Daoy (cell line): ENCODE measurements around the gene ERP44. TPM values are rescaled to one million over a fixed set of nuclear protein-coding genes. Genes with fewer than 3 reads are reported as not detected.
"Not testable (repeated sequence)": the region's sequence is repeated elsewhere in the genome, so short reads cannot be mapped to it uniquely, and the experiment has no call there.

Experiments
- DNase-seq: peaks from one replicate; pipeline ENCODE4 v3.0.0-alpha.2; 2015; ENCODE audit warnings: low read depth
- total RNA-seq: library from RNA; depleted of rRNA; stranded (reverse); fragments of >200 nt; shearing (Covaris generic); gene quantifications from 2 replicates; pipeline ENCODE4 v1.2.3, GENCODE V29; 2014; rRNA removed

Gene ERP44
- 17.1 and 18.8 TPM in 2 replicates for total RNA-seq

DNA sequence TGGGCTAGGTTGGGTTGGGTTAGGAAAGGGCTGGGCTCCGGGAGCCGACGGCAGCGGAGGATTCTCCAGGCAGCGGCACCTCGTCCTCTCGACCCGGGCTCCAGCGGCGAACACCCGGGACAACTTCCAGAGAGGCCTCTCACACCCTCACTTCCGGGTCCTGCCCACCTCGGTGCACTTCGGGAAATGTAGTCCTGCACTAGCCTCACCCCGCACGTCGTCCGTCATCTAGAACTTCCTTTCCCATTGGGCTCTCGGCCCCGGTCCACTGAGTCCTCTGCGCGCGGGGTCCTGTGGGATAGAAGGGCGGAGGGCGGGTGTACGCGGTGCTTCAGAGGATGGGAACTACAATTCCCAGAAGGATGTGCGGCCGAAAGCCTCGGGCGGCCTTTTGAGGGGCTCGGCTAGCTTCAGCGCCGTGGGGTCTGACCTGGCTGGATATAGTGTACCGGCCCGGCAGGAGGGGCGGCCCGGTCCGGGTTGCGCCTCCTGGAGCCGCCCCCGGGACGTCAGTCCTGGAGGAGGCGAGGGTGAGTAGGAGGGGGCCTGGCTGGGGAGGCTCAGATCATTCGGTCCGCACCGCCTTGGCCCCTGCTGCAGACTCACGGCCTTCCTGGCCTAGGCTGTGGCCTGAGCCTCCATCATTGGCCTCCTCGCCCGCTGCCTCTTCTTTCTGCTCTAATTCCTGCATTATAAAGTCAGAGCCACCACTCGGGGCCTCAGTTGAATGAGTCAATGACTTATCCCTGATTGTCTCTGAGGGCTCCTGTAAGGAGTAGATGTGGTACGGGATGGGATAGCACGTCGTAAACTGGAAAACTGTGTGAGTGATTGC lies at the start of gene ERP44, which contains the start of gene INVS:
Gene ERP44 (minus strand): TSS at position 114 of the 835 bp plus-strand sequence. CDS start 160 bp downstream, outside the sequence.
Gene INVS (plus strand): TSS at position 357 of the 835 bp plus-strand sequence. CDS start 5,279 bp downstream, outside the sequence.
- DNase-seq, result peak; percentile 100

DNA sequence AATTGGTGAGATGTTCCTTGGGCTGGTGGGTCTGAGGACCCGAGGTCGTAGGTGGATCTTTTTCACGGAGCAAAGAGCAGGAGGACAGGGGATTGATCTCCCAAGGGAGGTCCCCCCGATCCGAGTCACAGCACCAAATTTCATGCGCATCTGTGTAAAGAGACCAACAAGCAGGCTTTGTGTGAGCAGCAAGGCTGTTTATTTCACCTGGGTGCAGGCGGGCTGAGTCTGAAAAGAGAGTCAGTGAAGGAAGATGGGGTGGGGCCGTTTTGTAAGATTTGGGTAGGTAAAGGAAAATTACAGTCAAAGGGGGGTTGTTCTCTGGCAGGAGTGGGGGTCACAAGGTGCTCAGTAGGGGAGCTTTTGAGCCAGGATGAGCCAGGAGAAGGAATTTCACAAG lies 47.2 kb upstream of the ERP44 start:
- not testable (repeated sequence) for DNase-seq

DNA sequence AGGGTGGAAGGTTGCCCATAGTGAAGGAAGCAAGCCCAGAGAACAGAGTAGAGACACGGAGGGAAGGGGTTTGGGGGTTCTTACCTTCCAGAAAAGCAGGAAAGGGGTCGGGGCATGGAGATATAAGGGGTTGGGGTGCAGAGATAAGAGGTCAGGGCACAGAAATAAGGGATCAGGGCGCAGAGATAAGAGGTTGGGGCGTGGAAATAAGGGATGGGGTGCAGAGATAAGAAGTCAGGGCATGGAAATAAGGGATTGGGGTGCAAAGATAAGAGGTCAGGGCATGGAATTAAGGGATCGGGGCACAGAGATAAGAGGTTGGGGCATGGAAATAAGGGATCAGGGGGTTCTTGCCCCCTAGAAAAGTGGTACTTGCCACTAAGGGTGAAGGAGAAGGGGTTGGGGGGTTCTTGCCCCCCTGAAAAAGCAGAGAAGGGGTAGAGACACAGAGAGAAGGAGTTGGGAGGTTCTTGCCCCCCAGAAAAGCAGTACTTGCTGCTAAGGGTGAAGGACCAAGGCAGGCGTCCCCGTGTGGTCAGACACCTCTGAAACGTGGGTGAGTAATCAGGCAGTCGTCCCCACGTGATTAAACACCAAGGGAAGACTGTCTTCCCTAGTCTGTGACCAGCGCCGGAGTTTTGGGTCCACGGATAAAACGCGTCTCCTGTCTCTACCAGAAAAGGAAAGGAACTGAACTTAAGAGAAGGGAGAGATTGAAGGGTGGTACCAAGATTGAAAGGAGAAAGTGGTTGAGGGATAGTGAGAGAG lies 46.6 kb upstream of the ERP44 start:
- DNase-seq, result not testable (repeated sequence)

DNA sequence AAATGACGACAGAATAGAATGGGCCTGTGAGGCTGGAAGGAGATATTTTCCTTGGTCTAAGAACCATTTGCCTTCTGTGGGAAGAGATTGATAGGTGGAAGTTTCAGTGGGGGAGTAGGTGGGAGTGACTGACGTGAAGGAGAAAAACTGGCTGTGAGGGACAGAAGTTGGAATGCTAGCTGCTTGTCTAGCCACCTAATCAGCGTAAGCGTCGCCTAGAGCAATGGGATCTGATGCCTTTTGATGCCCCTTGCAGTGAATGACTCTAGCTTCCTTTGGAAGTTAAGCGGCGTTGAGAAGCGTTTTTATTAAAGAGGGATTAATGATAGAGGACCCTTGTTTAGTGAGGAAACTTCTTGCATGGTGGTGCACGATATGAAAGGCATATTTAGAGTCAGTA lies 43.1 kb upstream of the ERP44 start:
- not testable (repeated sequence) for DNase-seq

DNA sequence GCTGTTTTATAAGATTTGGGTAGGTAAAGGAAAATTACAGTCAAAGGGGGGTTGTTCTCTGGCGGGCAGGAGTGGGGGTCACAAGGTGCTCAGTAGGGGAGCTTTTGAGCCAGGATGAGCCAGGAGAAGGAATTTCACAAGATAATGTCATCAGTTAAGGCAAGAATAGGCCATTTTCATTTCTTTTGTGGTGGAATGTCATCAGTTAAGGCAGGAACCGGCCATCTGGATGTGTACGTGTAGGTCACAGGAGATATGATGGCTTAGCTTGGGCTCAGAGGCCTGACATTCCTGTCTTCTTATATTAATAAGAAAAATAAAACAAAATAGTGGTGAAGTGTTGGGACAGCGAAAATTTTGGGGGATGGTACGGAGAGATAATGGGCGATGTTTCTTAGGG lies 41.5 kb upstream of the ERP44 start:
- not testable (repeated sequence) for DNase-seq

DNA sequence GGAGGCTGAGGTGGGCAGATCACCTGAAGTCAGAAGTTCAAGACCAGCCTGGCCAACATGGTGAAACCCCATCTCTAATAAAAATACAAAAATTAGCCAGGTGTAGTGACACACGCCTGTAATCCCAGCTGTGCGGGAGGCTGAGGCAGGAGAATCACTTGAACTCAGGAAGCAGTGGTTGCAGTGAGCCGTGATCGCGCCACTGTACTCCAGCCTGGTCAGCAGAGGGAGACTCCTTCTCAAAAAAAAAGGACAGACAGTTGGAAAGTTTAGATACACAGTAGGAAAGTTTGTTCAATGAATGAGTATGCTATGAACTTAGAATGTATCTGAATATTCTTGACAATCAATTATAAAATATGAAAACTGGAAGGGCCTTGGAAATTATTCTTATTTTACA lies 38.0 kb upstream of the ERP44 start:
- peak; percentile 9 for DNase-seq

DNA sequence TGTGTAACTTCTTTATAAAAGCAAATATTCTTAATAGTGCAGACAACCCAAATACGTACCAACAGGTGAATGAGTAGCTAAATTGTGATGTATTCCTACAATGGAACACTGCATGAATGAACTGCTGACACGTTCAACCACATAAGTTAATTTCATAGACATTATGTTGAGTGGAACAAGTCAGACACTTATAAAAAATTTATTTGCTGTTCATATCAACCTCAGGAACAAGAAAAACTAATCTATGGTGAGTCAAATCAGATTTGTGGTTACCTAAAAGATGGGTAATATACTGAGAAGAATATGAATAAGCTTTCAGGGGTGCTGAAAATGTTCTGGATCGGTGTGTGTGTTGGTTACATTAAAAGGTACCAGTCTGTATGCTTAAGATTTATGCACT lies 35.9 kb upstream of the ERP44 start:
- no peak for DNase-seq

DNA sequence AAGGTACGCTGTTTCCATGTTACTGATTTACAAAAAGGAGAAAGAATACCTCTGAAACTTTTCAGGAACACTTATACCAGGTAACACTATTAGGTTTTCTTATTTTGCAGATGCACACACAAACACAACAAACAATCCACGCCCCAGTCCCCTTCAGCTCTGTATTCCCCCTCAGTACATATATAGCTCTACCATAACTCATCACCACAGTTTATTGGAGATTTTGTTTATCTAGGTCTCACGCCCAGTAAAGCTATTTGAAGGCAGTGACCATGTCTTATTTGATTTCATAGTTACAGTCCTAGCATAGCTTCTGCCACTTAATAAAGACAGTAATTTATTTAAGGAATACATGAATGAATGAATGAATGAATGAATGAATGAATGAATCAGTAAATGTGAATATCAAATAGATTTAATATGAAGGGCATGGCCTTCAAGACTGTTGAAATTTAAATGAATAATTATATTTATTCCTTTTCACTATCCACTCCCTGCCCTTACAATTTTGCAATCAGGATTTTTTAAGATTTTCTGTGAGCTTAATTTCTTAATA lies 33.2 kb upstream of the ERP44 start:
- no peak for DNase-seq

DNA sequence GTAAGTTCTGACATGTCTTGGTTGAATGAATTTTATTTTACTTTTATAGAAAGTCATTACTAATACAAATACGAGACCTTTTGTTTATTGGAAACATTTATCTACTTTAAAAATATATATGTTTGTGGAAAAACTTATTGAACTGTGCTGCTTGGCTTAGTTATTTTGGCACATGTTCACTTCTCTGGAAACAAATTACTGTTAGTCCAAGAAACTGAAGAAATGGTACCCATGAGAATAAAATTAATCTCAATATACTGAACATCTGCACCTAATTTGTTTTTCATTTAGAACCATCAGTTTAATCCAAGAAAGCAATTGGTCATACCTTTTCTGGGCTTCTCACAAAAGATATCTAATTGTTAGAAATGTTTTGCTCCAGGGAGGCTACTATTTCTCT lies 32.4 kb upstream of the ERP44 start:
- no peak for DNase-seq

DNA sequence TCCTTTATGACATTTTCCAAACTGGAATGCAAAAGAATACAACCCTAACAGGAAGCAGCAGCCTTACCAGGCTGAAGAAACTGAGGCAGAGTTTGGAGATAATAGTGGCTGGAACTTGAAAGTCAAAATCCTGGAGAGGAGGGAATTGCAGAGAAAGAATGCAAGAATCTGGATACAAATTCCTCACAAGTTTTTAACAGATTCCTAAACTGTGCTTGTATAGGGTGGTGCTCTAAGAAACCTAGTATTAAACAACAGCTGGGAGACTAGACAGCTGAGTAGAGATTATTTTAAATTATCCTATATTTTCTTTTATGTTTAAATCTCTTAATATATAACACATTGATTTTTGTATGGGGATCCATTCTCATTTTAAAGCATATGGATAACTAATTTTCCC lies 31.0 kb upstream of the ERP44 start:
- DNase-seq, result no peak

DNA sequence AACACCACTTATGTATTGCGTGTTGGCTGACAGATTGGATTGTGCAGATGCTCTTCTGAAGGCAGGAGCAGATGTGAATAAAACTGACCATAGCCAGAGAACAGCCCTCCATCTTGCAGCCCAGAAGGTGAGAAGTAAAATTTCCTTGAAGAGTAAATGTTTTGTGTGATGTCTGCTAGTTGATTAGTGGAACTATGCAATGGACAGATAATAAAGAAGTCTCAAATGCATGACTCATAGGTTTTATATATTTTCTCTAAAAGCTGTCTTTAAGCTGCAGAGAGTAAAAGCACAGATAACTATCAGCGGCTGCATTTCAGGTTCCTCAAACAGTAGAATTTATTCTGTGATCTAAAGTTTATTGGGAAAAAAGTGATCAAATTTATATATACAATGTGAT lies 27.6 kb upstream of the ERP44 start:
- DNase-seq, result no peak

DNA sequence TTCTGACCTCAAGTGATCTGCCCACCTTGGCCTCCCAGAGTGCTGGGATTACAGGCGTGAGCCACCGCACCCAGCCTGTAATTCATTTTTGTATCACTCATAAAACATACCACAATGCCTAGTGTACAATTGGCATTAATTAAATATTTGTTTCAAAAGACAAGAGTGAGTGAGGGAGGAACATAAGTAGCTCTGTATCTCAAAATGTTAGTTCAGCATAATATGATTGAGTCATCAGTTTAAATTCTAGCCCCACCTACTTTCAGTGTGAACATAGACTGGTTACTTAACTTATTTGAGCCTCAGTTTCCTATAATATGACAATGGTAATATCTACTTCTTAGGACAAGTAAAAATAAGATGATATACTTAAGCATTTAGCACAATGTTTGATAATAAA lies 27.1 kb upstream of the ERP44 start:
- DNase-seq, result no peak

DNA sequence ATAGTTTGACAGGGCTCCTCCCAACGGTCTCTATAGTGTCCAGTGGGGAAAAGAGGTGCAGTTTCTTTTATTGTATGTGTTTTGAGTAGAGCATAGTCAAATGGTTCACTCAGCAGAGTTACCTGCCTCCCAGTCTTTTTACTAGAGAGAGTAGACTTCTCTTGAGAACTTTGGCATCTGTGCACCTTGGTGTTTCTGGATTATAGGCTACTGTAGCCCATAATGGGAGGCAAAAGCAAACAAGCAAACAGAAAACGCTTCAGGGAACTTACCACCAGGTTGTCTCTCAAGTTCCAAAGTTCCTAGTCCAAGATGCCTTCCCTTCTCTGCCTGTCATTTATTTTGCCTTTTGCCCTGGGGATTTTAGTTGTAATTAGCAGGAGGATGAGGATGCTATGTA lies 26.4 kb upstream of the ERP44 start:
- DNase-seq, result no peak

DNA sequence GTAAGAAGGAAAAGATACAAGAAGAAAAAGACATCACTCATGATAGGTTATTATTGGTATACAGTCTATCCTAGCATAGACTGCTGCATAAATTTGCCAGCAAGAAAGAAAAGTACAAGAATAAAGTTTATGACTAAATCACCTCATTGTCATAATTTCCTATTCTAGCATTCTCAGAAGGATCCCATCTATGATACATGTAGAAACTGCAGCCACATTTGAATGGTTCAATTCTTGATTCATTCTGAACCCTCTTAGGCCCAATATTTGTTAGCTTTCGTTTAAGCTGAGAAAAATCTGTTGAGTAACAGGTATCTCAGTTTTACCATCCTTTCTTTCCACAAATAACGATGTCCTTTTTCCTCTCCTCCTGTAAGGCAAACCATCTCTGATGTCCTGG lies 21.5 kb upstream of the ERP44 start:
- no peak for DNase-seq

DNA sequence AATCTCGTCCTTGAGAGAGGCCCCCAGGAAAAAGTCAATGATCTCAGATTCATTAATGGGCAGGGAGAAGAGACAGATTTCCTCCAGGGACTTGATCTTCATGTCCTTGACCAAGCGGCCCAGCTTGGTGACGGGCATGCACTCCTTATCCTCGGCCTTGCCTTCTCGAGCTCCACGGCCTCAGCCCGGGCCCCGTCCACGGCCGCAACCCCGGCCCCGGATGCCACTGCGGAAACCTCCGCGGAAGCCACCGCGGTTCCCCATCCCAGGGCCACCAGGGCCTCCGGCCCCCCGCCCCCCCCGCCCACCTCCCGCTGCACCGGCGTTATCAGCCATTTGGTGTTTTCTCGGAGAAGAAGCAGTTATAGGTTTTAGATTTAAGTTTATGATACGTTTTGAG lies 18.5 kb upstream of the ERP44 start:
- no peak for DNase-seq

DNA sequence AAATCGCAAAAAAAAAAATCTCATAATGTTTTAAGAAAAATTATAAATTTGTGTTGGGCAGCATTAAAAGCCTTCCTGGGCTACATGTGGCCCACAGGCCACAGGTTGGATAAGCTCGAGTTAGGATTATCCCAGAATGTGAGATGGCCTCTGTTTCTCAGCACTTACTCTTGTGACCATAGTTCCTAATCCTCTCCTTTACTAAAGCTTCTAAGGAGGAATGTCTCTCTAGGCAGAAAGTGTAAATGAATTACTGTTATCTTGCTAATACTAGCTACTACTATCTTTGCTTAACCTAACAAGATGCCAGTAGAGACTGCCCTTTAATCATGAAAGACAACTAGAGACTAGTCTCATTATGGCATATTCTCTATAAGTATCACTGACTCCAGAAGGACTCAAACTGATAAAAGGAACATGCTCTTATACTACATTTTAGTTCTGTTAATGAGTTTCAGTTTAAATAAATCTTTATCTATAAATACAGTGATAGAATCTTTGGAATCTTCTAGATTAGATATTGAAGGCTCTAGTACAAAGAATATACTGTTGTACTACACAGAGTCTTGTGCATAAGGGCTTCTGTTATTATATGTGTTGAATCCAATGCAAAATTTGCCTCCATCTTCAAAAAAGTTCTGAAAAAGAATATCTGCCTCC lies 14.0 kb upstream of the ERP44 start:
- no peak for DNase-seq

DNA sequence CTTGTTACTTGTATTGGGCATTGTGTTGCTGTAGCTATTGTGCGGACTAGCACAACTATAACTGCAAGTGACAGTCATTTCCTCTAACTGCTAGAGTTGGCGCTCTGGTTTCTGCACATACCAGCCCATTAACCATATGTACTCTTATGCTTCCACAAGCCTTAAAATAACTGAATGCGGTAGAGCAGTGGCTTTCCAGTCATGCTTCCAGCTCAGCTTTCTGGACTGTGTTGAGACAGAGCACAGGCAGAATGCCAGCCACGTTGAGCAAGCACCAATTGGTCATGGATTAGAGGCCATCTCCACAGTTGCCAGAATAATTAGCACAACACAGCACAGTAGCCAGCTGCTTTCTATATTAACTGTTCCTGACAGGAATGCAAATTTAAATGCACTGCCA lies 12.4 kb upstream of the ERP44 start:
- peak; percentile 95 for DNase-seq

DNA sequence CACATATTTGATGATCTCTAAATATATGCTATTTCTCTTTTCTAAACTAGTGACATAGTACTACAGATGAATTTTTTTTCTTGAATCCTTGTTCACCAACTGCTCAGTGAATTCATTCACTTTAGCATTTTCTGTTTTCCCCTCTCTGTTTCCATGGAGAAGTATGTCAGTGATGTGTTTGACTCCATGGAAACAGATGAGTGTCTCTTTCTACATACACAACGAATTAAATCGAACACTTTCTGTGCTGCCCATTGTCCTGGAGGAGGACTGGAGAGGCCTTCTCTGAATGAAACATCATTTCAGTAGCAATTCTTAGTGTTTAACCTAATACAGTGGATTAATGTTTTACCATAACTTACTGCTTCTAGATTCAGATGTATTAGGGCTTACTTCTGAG lies 9.8 kb upstream of the ERP44 start:
- no peak for DNase-seq

DNA sequence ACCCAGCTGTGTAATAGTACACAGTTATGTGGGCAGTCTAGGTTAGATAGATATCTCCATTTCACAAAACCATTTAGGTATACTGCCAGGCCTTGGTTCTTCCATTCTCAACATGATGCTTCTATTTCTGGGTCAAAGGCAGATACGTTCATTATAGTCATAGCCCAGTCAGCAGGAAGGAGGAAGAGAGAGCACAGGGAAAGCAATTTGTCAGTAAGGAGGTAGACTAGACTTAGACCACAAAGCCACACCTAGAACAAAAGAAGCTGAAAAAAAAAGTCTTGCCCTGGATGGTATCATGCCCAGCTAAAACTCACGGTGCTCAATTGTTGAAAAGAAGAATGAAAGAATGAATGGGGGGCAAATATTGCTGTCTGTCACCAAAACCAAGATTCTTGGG lies 7.8 kb upstream of the ERP44 start:
- DNase-seq, result no peak

DNA sequence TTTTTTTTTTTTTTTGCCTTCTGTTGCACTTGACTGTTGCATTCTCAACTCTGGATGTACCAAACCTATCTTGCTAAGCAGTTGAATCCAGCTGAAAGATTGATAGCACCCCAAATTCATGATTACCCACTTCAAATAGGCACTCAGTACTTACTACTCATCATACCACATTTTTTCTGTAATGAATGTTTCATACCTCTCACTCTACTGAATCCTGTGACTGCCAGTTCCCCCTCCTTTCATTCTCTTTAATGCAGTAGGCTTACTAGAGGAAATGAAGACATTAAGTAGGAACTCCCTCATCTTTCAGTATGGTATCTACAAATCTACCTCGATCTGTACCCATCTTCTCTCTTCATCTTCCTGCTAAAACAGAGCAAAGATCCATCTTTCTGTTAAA lies 7.1 kb upstream of the ERP44 start:
- no peak for DNase-seq

DNA sequence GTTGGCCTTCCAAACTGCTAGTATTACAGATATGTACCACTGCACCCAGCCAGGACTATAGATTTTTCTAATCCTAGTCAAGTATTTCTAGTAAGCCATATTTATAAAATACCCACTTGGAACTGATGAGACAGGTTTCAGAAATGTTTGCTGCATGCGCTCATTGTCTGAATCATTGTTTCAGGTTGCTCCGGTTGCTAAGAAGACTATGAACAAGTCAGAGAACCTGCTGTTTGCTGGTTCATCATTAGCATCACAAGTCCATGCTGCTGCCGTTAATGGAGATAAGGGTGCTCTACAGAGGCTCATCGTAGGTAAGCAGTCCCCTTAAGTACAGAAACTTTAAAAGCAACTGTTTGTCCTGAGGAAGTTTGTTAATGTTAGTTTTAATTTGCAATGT lies 5.5 kb upstream of the ERP44 start:
- peak; percentile 15 for DNase-seq

DNA sequence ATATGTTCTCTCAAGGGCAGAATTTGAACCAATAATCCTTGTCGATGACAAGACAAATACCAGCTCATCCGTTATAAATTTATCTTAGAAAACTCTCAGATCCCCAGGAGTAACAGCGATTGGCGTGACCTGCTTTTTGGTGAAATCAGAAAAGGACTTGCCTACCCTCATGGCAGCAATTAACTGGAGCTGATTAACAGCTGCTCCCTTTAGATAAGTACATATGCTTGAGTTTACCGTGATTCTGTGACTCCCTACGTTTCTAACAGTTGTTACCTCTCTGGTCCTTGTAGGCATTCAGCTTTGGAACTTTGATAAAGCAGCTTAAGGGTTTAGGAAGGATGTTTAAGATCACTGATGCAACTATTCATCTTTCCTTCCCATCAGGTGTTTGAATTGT lies 2.8 kb upstream of the ERP44 start:
- no peak for DNase-seq
